ENCODE measurements around the gene ATP8B4.

ATP8B4 gene

DNA sequence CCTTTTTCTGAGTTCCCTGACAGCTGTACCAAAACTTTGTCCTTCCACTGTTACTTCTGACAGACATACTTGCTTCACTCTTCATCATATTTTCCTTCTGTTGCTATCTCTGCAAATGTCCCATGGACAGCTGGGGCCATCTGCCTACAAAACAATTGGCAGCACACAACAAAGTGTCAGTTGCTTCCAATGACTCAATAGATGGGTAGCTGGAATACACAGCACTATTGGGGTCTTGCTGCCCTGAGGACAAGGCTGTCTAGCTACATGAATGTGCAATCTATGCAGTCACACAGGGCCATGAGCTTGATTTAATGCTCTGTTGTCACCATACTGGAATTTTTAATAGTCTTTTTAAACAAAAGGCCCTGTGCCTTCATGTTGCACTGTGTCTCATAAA, 305.4 kb downstream of the ATP8B4 start:
- no peak for DNase-seq (ENCODE audit: low spot score)

GRCh38 chr15:49810720-49811119, 308.3 kb downstream of the ATP8B4 start:
- DNase-seq (ENCODE audit: low spot score): no peak

GRCh38 chr15:49809894-49810609, 309.0 kb downstream of the ATP8B4 start:
- no peak for DNase-seq (ENCODE audit: low spot score)

GRCh38 chr15:49808341-49808740, 310.7 kb downstream of the ATP8B4 start:
- DNase-seq (ENCODE audit: low spot score): no peak

Measured in AG20443 (cell line).